SJCRH30 (cell line): Measurements from ENCODE around the gene SIPA1L3. TPM values are rescaled to one million over a fixed set of nuclear protein-coding genes. Genes with fewer than 3 reads are reported as not detected.

ENCODE experiments used
- DNase-seq, 2 experiments: peaks; one replicate each; pipeline ENCODE4 v3.0.0-alpha.2; 2015 to 2020
- H3K27ac ChIP-seq: fragments of 250-450 bp; sonication (Bioruptor Pico); 2 replicates; pipeline ENCODE4 v1.5.1; 2020; ENCODE audit warnings: mild to moderate bottlenecking, moderate library complexity
- H3K27me3 ChIP-seq: fragments of 250-450 bp; sonication (Bioruptor Pico); 2 replicates; pipeline ENCODE4 v1.5.1; 2020; ENCODE audit warnings: mild to moderate bottlenecking, moderate library complexity
- H3K36me3 ChIP-seq: fragments of 250-450 bp; sonication (Bioruptor Pico); 2 replicates; pipeline ENCODE4 v1.5.1; 2020; ENCODE audit warnings: mild to moderate bottlenecking, moderate library complexity
- H3K4me1 ChIP-seq: fragments of 250-450 bp; sonication (Bioruptor Pico); 2 replicates; pipeline ENCODE4 v1.5.1; 2020; ENCODE audit warnings: mild to moderate bottlenecking, moderate library complexity
- H3K4me3 ChIP-seq: fragments of 250-450 bp; sonication (Bioruptor Pico); 2 replicates; pipeline ENCODE4 v1.5.1; 2020; ENCODE audit warnings: mild to moderate bottlenecking, moderate library complexity
- H3K9me3 ChIP-seq: fragments of 250-450 bp; sonication (Bioruptor Pico); replicated peaks from 2 replicates; pipeline ENCODE4 v1.5.1; 2020; ENCODE audit warnings: mild to moderate bottlenecking, moderate library complexity
- total RNA-seq: library from RNA; depleted of rRNA; stranded (reverse); fragments of >200 nt; shearing (Covaris generic); gene quantifications from 2 replicates; pipeline ENCODE4 v1.2.3, GENCODE V29; 2014

Gene SIPA1L3
- total RNA-seq, 1 experiment from 2014 or later = 19.8 TPM

GRCh38 chr19:38196245-38196837 is 289.3 kb downstream of the SIPA1L3 start:
- H3K27me3 ChIP-seq = no peaks in the 10 kb centered on the region
- no peaks in the 10 kb centered on the region for H3K4me1 ChIP-seq
- H3K9me3 ChIP-seq = no peaks in the 10 kb centered on the region
- no peak overlapping the region for H3K4me3 ChIP-seq
- peaks cover 11% of the 10 kb centered on the region; the same call in 1 of the 2 replicates for H3K36me3 ChIP-seq
- DNase-seq = no peak
- H3K27ac ChIP-seq = no peak overlapping the region

GRCh38 chr19:38196948-38197656 is 290.1 kb downstream of the SIPA1L3 start:
- no peak for DNase-seq
- Histone ChIP-seq H3K9me3 (no peaks in the 10 kb centered on the region), H3K4me3 (no peak overlapping the region), H3K4me1 (no peaks in the 10 kb centered on the region), H3K27me3 (no peaks in the 10 kb centered on the region), H3K27ac (no peak overlapping the region), H3K36me3 (peaks cover 9% of the 10 kb centered on the region; the same call in 1 of the 2 replicates)

GRCh38 chr19:38197937-38198704 is 291.1 kb downstream of the SIPA1L3 start:
- DNase-seq = no peak
- no peaks in the 10 kb centered on the region for H3K9me3 ChIP-seq
- no peaks in the 10 kb centered on the region for H3K27me3 ChIP-seq
- H3K4me1 ChIP-seq = no peaks in the 10 kb centered on the region
- H3K4me3 ChIP-seq = no peak overlapping the region
- no peak overlapping the region for H3K27ac ChIP-seq
- peaks cover 7% of the 10 kb centered on the region; the same call in 1 of the 2 replicates for H3K36me3 ChIP-seq

- no peak overlapping the region for H3K27ac ChIP-seq
- H3K4me3 ChIP-seq = no peak overlapping the region
Measured at GRCh38 chr19:38199340-38199739, 292.3 kb downstream of the SIPA1L3 start.

GRCh38 chr19:38201731-38202130 is 294.7 kb downstream of the SIPA1L3 start:
- Histone ChIP-seq H3K27ac (no peak overlapping the region), H3K4me3 (no peak overlapping the region), H3K27me3 (no peaks in the 10 kb centered on the region), H3K36me3 (peaks cover 7% of the 10 kb centered on the region), H3K4me1 (no peaks in the 10 kb centered on the region), H3K9me3 (no peaks in the 10 kb centered on the region)
- DNase-seq = no peak

More at GRCh38 chr19:38199340-38199739, 292.3 kb downstream of the SIPA1L3 start:
- peaks cover 7% of the 10 kb centered on the region for H3K36me3 ChIP-seq
- H3K9me3 ChIP-seq = no peaks in the 10 kb centered on the region
- no peaks in the 10 kb centered on the region for H3K4me1 ChIP-seq
- no peak for DNase-seq
- no peaks in the 10 kb centered on the region for H3K27me3 ChIP-seq

- Histone ChIP-seq H3K36me3 (peaks cover 7% of the 10 kb centered on the region), H3K27ac (no peak overlapping the region), H3K4me3 (no peak overlapping the region)
Measured at GRCh38 chr19:38202504-38202903, 295.5 kb downstream of the SIPA1L3 start.

GRCh38 chr19:38203197-38203596 is 296.2 kb downstream of the SIPA1L3 start:
- Histone ChIP-seq H3K27me3 (no peaks in the 10 kb centered on the region), H3K36me3 (peaks cover 7% of the 10 kb centered on the region), H3K4me3 (no peak overlapping the region), H3K27ac (no peak overlapping the region), H3K9me3 (no peaks in the 10 kb centered on the region), H3K4me1 (no peaks in the 10 kb centered on the region)
- no peak for DNase-seq

More at GRCh38 chr19:38202504-38202903, 295.5 kb downstream of the SIPA1L3 start:
- Histone ChIP-seq H3K27me3 (no peaks in the 10 kb centered on the region), H3K9me3 (no peaks in the 10 kb centered on the region), H3K4me1 (no peaks in the 10 kb centered on the region)
- DNase-seq = no peak

- no peak overlapping the region for H3K27ac ChIP-seq
- H3K9me3 ChIP-seq = no peaks in the 10 kb centered on the region
- H3K27me3 ChIP-seq = no peaks in the 10 kb centered on the region
- no peaks in the 10 kb centered on the region for H3K4me1 ChIP-seq
- no peak overlapping the region for H3K4me3 ChIP-seq
- peak in 1 of 2 experiments; percentile 25 for DNase-seq
- H3K36me3 ChIP-seq = peaks cover 7% of the 10 kb centered on the region
Measured at GRCh38 chr19:38204096-38204495, 297.1 kb downstream of the SIPA1L3 start.

- Histone ChIP-seq H3K36me3 (peaks cover 7% of the 10 kb centered on the region), H3K27ac (no peak overlapping the region), H3K9me3 (no peaks in the 10 kb centered on the region), H3K27me3 (no peaks in the 10 kb centered on the region), H3K4me1 (no peaks in the 10 kb centered on the region), H3K4me3 (no peak overlapping the region)
- DNase-seq = no peak
Measured at GRCh38 chr19:38204728-38205127, 297.7 kb downstream of the SIPA1L3 start.

GRCh38 chr19:38206006-38206745 is 299.2 kb downstream of the SIPA1L3 start:
- Histone ChIP-seq H3K9me3 (no peaks in the 10 kb centered on the region), H3K27me3 (no peaks in the 10 kb centered on the region), H3K36me3 (no peaks in the 10 kb centered on the region; the same call in 1 of the 2 replicates), H3K4me3 (no peak overlapping the region), H3K27ac (no peak overlapping the region), H3K4me1 (peaks cover 3% of the 10 kb centered on the region; the same call in 1 of the 2 replicates)
- DNase-seq = no peak

GRCh38 chr19:38206928-38207327 is 299.9 kb downstream of the SIPA1L3 start:
- H3K36me3 ChIP-seq = no peaks in the 10 kb centered on the region; the same call in 1 of the 2 replicates
- H3K4me1 ChIP-seq = peaks cover 3% of the 10 kb centered on the region; the same call in 1 of the 2 replicates
- H3K9me3 ChIP-seq = no peaks in the 10 kb centered on the region
- no peaks in the 10 kb centered on the region for H3K27me3 ChIP-seq
- no peak overlapping the region for H3K27ac ChIP-seq
- no peak overlapping the region for H3K4me3 ChIP-seq
- DNase-seq = no peak

GRCh38 chr19:38207543-38207942 is 300.5 kb downstream of the SIPA1L3 start:
- no peak overlapping the region for H3K4me3 ChIP-seq
- peaks cover 3% of the 10 kb centered on the region; the same call in 1 of the 2 replicates for H3K4me1 ChIP-seq
- H3K9me3 ChIP-seq = no peaks in the 10 kb centered on the region
- no peaks in the 10 kb centered on the region; the same call in 1 of the 2 replicates for H3K36me3 ChIP-seq
- no peak overlapping the region for H3K27ac ChIP-seq
- no peaks in the 10 kb centered on the region for H3K27me3 ChIP-seq
- DNase-seq = no peak

- Histone ChIP-seq H3K27ac (no peak overlapping the region), H3K9me3 (no peaks in the 10 kb centered on the region), H3K36me3 (no peaks in the 10 kb centered on the region; the same call in 1 of the 2 replicates), H3K4me3 (no peak overlapping the region), H3K27me3 (no peaks in the 10 kb centered on the region), H3K4me1 (peaks cover 3% of the 10 kb centered on the region; the same call in 1 of the 2 replicates)
- no peak for DNase-seq
Measured at GRCh38 chr19:38208571-38208970, 301.6 kb downstream of the SIPA1L3 start.

GRCh38 chr19:38209152-38209551 is 302.1 kb downstream of the SIPA1L3 start:
- peaks cover 3% of the 10 kb centered on the region; the same call in 1 of the 2 replicates for H3K4me1 ChIP-seq
- no peak for DNase-seq
- no peaks in the 10 kb centered on the region for H3K27me3 ChIP-seq
- no peaks in the 10 kb centered on the region for H3K9me3 ChIP-seq
- no peaks in the 10 kb centered on the region; the same call in 1 of the 2 replicates for H3K36me3 ChIP-seq
- peak overlapping the region; percentile 40 for H3K4me3 ChIP-seq
- H3K27ac ChIP-seq = peak overlapping the region; percentile 30; the same call in 1 of the 2 replicates
